Amniotic stem cell (primary cell): Measurements from ENCODE around the gene PDLIM5.
"Not testable (repeated sequence)": the region's sequence is repeated elsewhere in the genome, so short reads cannot be mapped to it uniquely, and the experiment has no call there.

ENCODE experiments used
- DNase-seq: peaks from one replicate; lab custom pipeline; 2025; lab: John Stamatoyannopoulos, UW

Gene PDLIM5

DNA sequence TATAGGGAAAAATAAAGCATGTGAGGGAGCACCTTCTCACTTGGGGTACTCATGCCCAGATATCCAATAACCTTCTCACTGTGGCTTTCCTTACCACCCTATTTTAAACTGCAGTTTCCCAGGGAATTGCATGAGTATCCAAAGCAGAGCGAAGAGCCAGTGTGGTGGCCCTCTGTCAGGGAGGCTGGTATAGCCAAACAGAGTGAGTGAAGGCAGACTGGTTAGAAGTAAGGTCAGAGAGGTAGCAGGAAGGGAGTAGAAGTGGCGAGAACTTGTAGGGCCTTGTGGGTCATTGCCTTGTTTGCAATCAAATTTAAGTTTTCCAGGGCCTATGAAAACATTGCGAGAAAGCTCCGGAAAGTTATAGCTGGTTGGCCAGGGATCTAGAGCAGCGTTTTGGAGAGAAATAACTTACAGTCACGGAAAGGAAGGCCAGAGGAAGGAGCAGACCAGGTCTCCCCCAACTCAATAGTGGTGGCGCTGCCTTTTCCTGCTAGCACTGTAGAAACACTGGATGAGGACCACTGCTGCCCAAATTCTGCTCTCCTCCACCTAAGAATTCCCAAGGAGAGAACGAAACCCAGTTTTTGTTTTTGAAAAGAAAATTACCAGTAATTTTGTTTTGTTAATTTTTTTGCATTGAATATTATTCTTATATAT is 77.2 kb downstream of the PDLIM5 start:
- DNase-seq = no peak

DNA sequence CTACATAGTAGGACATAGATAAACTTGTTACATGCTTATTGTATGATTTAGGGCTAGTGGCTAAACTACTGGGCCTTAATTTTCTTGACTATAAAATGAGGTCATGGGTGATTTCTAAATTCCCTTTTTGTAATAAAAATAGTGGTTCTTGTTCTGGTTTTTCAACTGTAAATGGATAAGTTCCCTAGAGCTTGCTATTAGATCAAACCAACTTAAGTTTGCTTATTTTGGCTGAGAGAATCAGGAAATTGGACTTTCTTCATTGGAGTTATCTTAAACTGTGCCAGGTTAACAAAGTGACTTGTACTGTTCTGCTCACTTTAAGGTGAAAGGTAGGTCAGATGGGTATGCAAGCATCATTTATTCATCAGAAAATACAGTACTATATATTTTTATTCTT is 78.3 kb downstream of the PDLIM5 start:
- no peak for DNase-seq

DNA sequence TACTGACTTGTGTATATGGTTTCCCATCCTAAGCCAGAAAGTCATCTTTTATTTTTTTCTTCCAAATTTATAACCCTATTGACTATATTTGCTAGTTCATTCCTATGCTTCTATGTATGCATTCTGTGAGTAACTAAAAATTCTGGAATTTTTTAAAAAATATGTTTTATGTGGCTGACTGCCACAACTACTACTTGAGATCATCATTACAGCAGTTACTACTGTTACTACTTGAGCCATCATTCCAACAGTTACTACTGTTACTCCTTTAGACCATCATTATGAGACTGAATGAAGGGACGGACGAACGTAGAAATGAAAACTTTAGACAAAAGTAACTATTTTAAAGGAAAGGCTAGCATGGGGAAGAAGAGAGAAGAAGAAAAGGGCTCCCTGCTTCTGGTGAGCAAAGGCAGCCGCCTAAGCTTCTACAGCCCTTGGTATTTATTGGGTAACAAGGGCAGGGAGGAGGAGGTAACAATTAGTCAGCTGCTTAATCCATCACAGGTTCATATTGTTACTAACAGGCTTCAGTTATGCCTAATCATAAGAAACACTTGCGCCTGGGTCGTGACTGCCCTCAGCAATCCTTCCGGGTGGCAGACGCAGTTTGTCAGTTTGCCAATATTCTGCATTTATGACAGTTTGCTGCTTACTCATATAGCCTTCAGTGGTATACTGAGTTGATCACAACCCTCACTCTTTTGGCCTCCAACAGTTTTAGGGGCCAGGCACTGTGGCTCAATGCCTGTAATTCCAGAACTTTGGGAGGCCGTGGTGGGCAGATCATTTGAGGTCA is 80.4 kb downstream of the PDLIM5 start:
- peak; percentile 23 for DNase-seq

DNA sequence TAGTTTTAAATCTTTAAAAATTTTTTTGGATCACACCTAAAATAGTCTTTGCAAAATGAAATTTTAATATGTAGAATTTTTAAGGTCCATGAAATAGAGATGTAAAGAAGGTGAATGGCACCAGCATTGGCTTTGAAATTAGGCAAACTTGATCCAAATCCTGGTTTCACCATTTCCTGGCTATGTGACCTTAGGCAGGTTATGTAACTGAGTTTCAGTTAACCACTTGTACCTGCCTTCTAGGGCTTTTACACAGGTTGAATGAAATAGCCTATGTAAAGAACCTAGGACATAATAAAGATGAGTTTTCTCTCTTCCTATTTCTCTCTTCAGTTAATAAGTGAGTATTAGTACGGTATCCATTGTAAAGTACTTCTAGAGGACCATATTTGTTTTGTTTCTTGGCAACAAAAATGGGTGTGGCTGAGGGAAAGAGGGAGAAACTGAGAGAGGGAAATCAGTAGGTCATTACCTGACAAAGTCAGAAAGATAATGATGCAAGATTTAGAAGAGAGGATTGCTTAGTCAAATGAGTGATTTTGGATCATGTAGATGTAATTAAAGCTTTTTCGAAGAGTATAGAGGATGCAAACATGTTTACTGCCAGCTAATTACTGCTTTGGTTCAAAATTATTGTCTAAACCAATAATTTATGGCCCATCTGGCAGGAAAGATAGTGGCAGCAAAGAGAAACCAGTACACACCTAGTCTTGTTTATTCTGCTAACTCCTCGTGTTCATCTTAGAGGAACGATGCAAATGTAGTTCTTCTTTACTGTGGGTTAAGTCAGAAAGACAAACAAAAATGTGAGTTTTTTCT is 81.9 kb downstream of the PDLIM5 start:
- DNase-seq = no peak

DNA sequence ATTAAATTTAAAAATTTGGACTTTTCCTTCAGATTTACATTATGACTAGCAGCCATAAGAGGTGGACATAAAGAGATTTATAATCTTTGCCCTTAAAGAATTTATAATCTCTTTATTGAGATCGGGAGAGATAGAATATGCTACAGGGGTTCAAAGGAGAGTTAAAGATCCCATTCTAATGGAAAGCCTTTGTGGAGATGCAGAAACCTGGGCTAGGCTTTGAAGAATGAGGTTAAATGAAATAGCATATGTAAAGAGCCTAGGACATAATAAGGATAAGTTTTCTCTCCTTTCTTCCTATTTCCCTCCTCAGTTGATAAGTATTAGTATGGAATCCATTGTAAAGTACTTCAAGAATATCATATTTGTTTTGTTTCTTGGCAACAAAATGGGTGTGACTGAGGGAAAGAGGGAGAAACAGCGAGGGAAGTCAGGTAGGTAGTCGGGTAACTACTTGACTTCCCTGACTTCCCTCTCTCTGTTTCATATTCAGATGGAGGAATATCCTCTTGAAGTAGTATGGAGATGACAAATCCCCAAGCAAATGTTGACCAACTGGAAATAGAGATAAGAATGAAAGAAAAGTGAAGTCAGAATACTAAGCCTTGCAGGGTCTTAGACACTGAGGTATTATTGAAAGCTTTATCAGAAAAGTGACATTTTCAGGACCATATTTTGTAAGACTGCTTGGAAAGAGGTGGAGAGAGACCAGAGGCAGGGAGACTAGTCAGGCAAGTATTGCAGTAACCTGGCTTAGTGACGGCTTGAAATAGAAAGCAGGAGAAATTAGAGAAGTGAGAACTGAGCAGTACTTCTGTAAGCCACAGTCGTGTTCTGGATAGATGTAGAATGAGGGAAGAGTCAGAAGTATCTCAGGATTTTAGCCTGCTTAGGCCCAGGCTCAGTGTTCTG is 82.9 kb downstream of the PDLIM5 start:
- DNase-seq = no peak

DNA sequence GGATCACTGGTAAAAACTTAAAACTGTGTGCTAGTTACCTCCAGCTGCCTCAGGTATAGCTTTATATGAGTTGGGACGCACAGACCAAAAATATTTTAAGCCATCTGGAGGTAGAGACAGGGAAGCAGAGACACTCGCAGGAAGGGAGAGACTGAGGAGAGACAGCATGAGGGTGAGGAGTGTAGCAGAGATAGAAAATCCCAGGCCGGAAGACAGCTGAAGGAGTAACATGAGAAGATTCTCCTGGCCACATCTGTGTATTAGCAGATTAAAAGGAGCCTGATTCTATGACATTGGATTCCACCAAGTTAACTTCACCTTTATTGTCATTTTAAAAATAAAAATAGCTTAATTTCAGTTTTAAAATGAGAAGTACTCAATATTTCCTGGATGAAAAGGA is 84.3 kb downstream of the PDLIM5 start:
- DNase-seq = no peak

DNA sequence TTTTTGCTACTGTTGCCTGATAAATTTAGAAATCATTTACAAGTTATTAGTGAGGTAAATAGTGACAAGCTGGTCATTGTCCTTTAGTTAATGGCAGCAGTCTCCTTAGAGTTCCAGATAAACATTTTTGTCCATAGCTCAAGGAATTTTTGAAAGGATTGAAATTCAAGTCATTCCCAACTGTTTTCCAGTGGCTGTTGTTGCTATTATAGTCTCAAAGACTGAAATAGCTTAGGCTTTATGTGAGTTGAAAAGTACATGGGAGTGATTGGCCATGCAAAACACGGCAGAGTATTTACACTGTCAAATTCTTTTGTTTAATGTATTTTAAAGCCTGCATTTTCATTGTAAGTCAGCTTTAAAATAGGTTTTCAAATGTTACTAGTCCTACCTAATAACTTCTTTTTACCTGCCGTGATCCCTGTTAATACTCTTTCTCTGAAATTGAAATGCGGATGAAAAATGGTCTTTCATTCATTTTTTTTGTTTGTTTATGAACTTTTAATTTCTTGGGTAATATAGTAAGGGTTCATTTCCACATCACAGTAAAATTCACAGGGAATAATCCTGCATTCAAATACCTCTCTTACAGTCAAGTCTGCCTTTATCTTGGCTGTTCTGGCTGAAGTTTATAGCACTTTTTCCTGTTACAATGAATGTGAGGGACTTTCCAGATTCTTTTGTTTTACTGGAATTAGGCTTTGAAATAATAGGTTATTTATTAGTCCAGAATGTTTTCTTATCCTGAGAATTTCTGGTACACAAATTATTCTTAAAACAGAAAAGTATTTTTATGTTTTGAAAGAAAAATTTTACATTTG is 85.1 kb downstream of the PDLIM5 start:
- DNase-seq = no peak

DNA sequence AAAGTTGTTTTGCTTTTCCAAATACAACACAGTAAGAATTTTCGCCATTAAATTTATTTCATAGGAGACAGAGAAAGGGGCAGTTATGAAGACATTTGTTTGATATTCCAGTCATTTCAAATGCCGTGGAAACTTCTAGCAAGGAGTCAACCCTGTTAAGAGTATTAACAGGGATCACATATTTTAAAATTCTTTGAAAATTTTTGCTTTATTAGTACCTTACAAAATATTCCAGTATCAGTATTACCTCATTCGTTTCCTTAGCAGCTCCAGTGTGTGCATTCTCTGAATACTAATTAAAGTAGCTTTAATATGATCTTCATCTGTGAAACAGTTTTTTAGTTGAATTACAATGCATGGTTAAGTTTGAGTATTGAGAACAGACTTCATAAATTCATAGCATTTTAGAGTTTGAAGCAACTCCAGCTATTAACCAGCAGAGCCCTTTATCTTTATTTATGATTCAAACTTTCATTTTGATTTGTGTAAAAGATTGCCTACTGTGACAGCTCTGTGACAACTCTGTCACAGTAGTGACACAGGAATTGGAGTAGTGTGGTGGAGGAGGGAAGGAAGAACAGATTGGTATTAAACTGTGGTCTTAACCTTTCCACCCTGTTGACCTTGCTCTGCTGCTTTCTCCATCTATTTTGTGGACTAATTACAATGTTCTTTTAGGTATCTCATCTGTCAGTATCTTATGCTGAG is 86.3 kb downstream of the PDLIM5 start:
- no peak for DNase-seq

DNA sequence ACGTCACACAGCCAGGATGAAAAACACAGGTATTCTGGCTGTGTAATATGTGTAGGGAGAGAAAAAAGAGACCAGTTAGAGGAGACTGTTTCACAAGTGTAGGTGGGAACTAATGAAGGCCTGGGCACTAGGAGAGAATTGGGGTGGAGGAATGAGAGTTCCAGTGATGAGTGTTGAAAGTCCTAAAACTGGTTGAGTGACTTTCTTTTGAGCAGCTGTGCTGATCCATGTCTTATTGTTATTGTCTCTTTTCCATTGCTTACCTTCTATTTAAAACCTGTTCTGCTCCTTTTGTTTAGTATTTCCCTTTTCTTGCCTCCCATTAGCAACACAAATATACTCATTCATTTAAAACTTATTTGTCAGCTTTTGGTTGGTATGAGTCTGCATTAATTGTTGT is 88.7 kb downstream of the PDLIM5 start:
- no peak for DNase-seq

DNA sequence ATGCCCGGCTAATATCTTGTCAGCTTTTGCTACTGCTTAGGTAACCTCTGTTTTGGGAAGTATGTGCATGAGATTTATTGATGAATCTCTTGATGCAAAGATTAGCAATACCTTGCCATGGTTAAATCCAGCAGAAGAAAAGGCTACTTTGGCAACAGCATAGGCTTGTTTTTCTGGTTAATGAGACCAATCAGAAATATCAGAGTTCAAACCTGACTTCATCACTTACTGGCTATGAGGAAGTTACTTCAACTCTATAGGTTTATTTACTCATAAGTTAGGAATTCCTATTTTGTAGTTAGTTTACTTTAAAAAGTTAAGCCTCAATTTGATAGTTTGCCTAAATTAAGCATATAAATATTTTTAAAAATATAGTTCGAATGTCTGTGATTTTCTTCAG is 93.1 kb downstream of the PDLIM5 start:
- DNase-seq = no peak

DNA sequence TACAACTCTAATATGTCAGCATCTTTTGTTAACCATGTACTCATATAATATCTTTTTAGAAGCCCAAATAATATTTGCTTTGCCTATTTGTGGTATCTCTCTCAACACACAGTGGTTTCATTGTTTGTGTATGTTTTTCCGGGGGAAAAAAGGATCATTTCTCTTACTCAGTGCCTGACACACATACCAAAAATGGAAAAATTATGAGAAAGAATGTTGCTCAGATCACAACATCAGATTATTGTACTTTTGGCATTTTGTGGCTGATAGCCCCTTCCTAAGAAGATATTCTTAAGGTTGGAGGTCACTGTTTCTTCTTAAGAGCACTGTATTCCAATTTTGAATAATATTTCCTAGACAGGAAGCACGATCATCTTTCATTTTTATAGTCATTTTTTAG is 93.6 kb downstream of the PDLIM5 start:
- peak; percentile 15 for DNase-seq

DNA sequence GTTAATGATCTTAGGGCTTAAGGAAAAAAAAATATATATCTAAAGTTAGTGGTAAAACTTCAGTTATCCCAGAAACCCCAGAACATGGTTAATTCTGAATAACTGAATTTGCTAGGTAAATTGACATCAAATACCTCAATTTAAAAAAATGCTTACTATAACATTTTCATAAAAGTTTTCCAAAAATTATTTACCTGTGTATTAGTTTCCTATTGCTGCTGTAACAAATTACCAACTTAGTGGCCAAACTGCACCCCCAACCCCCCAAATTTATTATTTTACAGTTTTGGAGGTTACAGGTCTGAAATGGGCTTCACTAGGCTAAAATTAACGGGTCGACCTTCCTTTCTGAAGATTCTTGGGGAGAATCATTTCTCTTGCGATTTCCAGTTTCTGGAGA is 95.2 kb downstream of the PDLIM5 start:
- DNase-seq = no peak

DNA sequence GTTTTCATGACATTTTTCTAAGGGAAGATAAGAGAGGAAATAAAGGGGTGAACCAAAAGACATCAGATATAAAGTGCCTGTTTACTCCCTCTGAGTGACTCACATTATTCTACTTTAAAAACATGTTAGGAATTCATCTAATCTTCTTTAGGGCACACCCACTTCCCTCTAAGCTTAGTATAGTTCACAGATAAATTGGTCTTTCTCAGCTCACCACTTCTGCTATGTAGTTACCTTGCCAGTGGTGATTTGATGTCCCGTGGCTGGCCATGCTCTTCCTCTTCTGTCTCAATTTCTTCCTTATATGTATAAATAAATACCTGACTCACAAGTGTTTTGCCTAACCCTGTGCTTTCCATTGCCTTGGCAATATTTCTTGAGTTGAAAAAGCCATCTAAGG is 96.8 kb downstream of the PDLIM5 start:
- DNase-seq = peak; percentile 57

DNA sequence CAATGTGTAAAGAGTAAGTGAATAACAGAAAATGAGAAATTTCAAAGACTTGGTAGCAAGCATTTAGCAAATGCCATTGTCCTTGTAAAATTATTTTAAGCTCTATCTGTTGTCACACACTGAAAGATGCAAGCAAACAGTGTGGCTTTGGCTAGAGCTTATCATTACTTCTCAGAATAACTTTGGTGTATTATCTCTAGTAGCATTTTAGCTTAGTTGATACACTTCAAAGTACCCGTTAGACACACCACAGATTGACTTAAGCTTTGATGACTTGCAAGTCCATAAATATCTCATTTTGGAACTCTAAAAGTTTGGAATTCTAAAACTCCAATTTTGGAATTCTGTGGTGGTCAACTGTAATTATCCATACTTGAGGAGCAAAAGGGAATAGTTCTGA is 98.6 kb downstream of the PDLIM5 start:
- DNase-seq = no peak

DNA sequence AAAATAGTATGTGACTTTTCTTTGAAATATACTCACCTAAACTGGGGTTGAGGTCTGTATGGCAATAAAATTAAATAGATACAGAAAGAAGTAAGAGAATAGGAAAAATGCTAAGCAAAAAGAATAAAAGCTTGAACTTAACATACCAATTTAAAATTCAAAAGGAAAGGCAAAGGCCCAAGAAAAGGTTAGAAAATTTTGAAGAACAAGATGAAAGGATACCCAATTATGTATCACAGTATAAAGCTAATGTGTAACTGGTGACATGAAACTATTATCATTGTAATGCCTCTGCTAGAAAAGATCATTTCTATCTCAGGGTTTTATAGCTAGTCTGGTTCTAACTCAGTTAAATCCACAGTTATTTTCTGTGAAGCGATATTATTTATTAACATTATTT is 99.1 kb downstream of the PDLIM5 start:
- DNase-seq = no peak

DNA sequence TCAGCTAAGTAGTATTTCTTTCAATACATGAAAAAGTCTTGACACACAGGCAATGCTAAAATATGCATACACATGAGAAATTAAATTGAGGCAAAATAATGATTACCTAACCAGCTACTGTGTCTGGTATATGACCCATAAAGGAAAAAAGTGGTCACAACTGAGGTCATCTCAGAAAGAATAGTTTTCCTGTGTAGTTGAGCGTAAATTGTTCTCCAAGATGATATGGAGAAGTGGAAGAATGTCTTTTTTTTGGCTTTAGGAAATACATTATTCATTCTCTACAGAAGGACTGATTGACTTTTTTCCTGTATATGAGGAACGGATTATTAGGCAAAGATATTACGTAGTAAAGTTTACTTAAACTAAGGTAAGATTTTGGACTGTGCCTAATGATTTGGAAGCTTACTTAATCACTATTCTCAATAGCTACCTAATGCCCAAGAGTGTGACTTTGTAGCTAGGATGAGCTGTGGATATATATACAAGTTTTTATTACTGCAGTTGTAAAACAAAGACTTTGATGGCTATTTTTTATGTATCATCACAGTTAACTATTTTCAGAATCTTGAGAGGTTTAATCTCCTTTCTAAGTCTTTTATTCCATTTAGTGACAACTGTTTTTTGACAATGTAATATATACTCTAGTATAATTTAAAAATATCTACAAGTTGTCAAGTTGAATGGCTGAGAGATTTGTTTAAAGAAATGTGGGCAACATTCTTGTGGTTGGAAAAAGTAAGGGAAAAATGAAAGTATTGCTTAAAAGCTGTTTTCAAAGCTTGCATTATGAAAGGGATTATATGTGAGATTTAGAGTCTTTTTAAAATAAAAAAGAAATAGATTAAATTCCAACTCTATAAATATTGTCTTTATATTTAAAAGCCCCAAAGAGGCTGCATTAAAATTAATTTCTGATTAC is 100.2 kb downstream of the PDLIM5 start:
- DNase-seq = no peak

DNA sequence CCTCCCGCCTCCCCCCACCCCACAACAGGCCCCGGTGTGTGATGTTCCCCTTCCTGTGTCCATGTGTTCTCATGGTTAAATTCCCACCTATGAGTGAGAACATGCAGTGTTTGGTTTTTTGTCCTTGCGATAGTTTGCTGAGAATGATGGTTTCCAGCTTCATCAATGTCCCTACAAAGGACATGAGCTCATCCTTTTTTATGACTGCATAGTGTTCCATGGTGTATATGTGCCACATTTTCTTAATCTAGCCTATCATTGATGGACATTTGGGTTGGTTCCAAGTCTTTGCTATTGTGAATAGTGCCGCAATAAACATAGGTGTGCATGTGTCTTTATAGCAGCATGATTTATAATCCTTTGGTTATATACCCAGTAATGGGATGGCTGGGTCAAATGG is 104.3 kb downstream of the PDLIM5 start:
- not testable (repeated sequence) for DNase-seq

DNA sequence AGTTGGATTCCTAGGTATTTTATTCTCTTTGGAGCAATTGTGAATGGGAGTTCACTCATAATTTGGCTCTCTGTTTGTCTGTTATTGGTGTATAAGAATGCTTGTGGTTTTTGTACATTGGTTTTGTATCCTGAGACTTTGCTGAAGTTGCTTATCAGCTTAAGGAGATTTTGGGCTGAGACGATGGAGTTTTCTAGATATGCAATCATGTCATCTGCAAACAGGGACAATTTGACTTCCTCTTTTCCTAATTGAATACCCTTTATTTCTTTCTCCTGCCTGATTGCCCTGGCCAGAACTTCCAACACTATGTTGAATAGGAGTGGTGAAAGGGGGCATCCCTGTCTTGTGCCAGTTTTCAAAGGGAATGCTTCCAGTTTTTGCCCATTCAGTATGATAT is 105.9 kb downstream of the PDLIM5 start:
- DNase-seq = not testable (repeated sequence)

DNA sequence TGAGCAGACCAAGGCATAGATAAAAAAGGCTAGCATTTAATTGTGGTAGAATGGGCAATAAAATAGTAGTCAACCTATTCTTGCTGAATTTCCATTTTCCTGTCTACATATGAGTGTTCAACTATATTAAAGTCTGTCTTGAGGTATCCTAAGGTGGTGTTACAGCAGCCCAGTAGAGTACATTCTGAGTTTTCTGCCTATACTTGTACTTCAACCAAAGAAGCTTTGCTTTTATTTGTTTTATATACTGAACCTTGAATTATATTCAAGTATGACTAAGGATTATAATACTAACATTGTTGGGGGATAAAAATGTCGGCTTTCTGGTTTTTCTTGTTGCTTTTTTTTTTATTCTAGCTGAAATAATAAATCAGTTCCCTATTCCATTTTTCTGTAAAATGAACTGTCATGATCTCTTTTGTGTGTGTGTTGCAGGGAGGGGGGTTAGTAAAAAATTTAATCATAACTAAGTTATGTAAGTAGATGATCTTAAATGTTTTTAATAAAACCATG is 106.7 kb downstream of the PDLIM5 start:
- no peak for DNase-seq
